Rectal smooth muscle tissue (tissue), 1 donor: ENCODE measurements around the gene GABARAPL2.

Source experiments
- H3K27ac ChIP-seq: one replicate; pipeline ENCODE4 v1.7.0; 2013; ENCODE audit warnings: low read depth, low read length, inconsistent platforms
- H3K27me3 ChIP-seq: one replicate; pipeline ENCODE4 v1.7.0; 2013; ENCODE audit warnings: low read length; ENCODE audit not compliant: control insufficient read depth, insufficient read depth
- H3K36me3 ChIP-seq: one replicate; pipeline ENCODE4 v1.7.0; 2013; ENCODE audit warnings: low read length; ENCODE audit not compliant: control insufficient read depth, insufficient read depth
- H3K4me1 ChIP-seq: one replicate; pipeline ENCODE4 v1.7.0; 2013; ENCODE audit warnings: low read length; ENCODE audit not compliant: control insufficient read depth, insufficient read depth
- H3K4me3 ChIP-seq: one replicate; pipeline ENCODE4 v1.7.0; 2013; ENCODE audit warnings: low read length
- H3K9ac ChIP-seq: one replicate; pipeline ENCODE4 v1.7.0; 2013; ENCODE audit warnings: low read length

GABARAPL2 gene

GRCh38 chr16:75566040-75566757 lies at the start of gene GABARAPL2:
Gene GABARAPL2, plus strand, starts transcription at chr16:75566379. Its CDS starts 108 bp downstream, at chr16:75566487.
- Histone ChIP-seq H3K36me3 (peaks cover 9% of the 10 kb centered on the region), H3K9ac (peak within 1 kb of the TSS; percentile 68), H3K27me3 (no peaks in the 10 kb centered on the region), H3K4me3 (peak within 1 kb of the TSS; percentile 98), H3K27ac (peak within 1 kb of the TSS; percentile 73), H3K4me1 (peaks cover 16% of the 10 kb centered on the region)

- Histone ChIP-seq H3K27me3 (no peaks in the 10 kb centered on the region), H3K4me1 (no peaks in the 10 kb centered on the region), H3K9ac (no peak overlapping the region), H3K27ac (no peak overlapping the region), H3K4me3 (no peak overlapping the region), H3K36me3 (no peaks in the 10 kb centered on the region)
Measured at GRCh38 chr16:75519175-75519574, 47.0 kb upstream of the GABARAPL2 start.

GRCh38 chr16:75526032-75526790 lies 40.0 kb upstream of the GABARAPL2 start:
- Histone ChIP-seq H3K27me3 (no peaks in the 10 kb centered on the region), H3K4me1 (no peaks in the 10 kb centered on the region), H3K27ac (no peak overlapping the region), H3K9ac (no peak overlapping the region), H3K4me3 (no peak overlapping the region), H3K36me3 (no peaks in the 10 kb centered on the region)

- Histone ChIP-seq H3K27me3 (no peaks in the 10 kb centered on the region), H3K27ac (no peak overlapping the region), H3K4me3 (no peak overlapping the region), H3K36me3 (no peaks in the 10 kb centered on the region), H3K9ac (no peak overlapping the region), H3K4me1 (no peaks in the 10 kb centered on the region)
Measured at GRCh38 chr16:75527825-75528299, 38.3 kb upstream of the GABARAPL2 start.

- H3K9ac ChIP-seq: no peak overlapping the region
- H3K27me3 ChIP-seq: no peaks in the 10 kb centered on the region
- no peak overlapping the region for H3K4me3 ChIP-seq
- H3K4me1 ChIP-seq: no peaks in the 10 kb centered on the region
- no peaks in the 10 kb centered on the region for H3K36me3 ChIP-seq
- no peak overlapping the region for H3K27ac ChIP-seq
Measured at GRCh38 chr16:75529056-75529905, 36.9 kb upstream of the GABARAPL2 start.

- no peak overlapping the region for H3K4me3 ChIP-seq
- no peaks in the 10 kb centered on the region for H3K4me1 ChIP-seq
- no peak overlapping the region for H3K9ac ChIP-seq
- no peaks in the 10 kb centered on the region for H3K36me3 ChIP-seq
- no peaks in the 10 kb centered on the region for H3K27me3 ChIP-seq
- H3K27ac ChIP-seq: no peak overlapping the region
Measured at GRCh38 chr16:75529959-75530358, 36.2 kb upstream of the GABARAPL2 start.

GRCh38 chr16:75532142-75532765 lies 33.9 kb upstream of the GABARAPL2 start:
- Histone ChIP-seq H3K27me3 (no peaks in the 10 kb centered on the region), H3K36me3 (no peaks in the 10 kb centered on the region), H3K4me1 (no peaks in the 10 kb centered on the region), H3K4me3 (no peak overlapping the region), H3K27ac (no peak overlapping the region), H3K9ac (no peak overlapping the region)

GRCh38 chr16:75532791-75533190 lies 33.4 kb upstream of the GABARAPL2 start:
- Histone ChIP-seq H3K9ac (no peak overlapping the region), H3K27me3 (no peaks in the 10 kb centered on the region), H3K4me3 (no peak overlapping the region), H3K27ac (no peak overlapping the region), H3K36me3 (no peaks in the 10 kb centered on the region), H3K4me1 (no peaks in the 10 kb centered on the region)

GRCh38 chr16:75534560-75535205 lies 31.5 kb upstream of the GABARAPL2 start:
- H3K27ac ChIP-seq: no peak overlapping the region
- H3K4me1 ChIP-seq: no peaks in the 10 kb centered on the region
- H3K4me3 ChIP-seq: peak overlapping the region; percentile 46
- no peaks in the 10 kb centered on the region for H3K36me3 ChIP-seq
- no peaks in the 10 kb centered on the region for H3K27me3 ChIP-seq
- H3K9ac ChIP-seq: no peak overlapping the region

- H3K4me3 ChIP-seq: peak overlapping the region; percentile 46
- no peak overlapping the region for H3K9ac ChIP-seq
- no peak overlapping the region for H3K27ac ChIP-seq
- H3K36me3 ChIP-seq: peaks cover 2% of the 10 kb centered on the region
- H3K27me3 ChIP-seq: no peaks in the 10 kb centered on the region
- no peaks in the 10 kb centered on the region for H3K4me1 ChIP-seq
Measured at GRCh38 chr16:75535211-75535843, 30.9 kb upstream of the GABARAPL2 start.

GRCh38 chr16:75535901-75536300 lies 30.3 kb upstream of the GABARAPL2 start, which contains the start of gene CHST5:
Gene CHST5, minus strand, starts transcription at chr16:75536108. Its CDS starts 5,724 bp downstream, at chr16:75530384.
- Histone ChIP-seq H3K4me1 (no peaks in the 10 kb centered on the region), H3K27me3 (no peaks in the 10 kb centered on the region), H3K4me3 (peak within 1 kb of the TSS; percentile 46), H3K27ac (no peak within 1 kb of the TSS), H3K36me3 (peaks cover 2% of the 10 kb centered on the region), H3K9ac (no peak within 1 kb of the TSS)
